Rectal smooth muscle tissue (tissue), 1 donor: Measurements from ENCODE around the gene HES6.
"Not testable (repeated sequence)": the region's sequence is repeated elsewhere in the genome, so short reads cannot be mapped to it uniquely, and the experiment has no call there.

Source experiments
- H3K27ac ChIP-seq: one replicate; pipeline ENCODE4 v1.7.0; 2013; ENCODE audit warnings: low read depth, low read length, inconsistent platforms
- H3K27me3 ChIP-seq: one replicate; pipeline ENCODE4 v1.7.0; 2013; ENCODE audit warnings: low read length; ENCODE audit not compliant: control insufficient read depth, insufficient read depth
- H3K36me3 ChIP-seq: one replicate; pipeline ENCODE4 v1.7.0; 2013; ENCODE audit warnings: low read length; ENCODE audit not compliant: control insufficient read depth, insufficient read depth
- H3K4me1 ChIP-seq: one replicate; pipeline ENCODE4 v1.7.0; 2013; ENCODE audit warnings: low read length; ENCODE audit not compliant: control insufficient read depth, insufficient read depth
- H3K4me3 ChIP-seq: one replicate; pipeline ENCODE4 v1.7.0; 2013; ENCODE audit warnings: low read length
- H3K9ac ChIP-seq: one replicate; pipeline ENCODE4 v1.7.0; 2013; ENCODE audit warnings: low read length

The HES6 gene

GRCh38 chr2:238281826-238282480, 42.1 kb upstream of the HES6 start:
- Histone ChIP-seq H3K27me3 (no peaks in the 10 kb centered on the region), H3K9ac (no peak overlapping the region), H3K27ac (no peak overlapping the region), H3K36me3 (peaks cover 5% of the 10 kb centered on the region), H3K4me3 (no peak overlapping the region), H3K4me1 (peaks cover 23% of the 10 kb centered on the region)

- no peaks in the 10 kb centered on the region for H3K27me3 ChIP-seq
- H3K9ac ChIP-seq: no peak overlapping the region
- H3K27ac ChIP-seq: no peak overlapping the region
- peaks cover 9% of the 10 kb centered on the region for H3K4me1 ChIP-seq
- no peak overlapping the region for H3K4me3 ChIP-seq
- H3K36me3 ChIP-seq: peaks cover 20% of the 10 kb centered on the region
Measured at GRCh38 chr2:238280083-238280825, 40.4 kb upstream of the HES6 start.

DNA sequence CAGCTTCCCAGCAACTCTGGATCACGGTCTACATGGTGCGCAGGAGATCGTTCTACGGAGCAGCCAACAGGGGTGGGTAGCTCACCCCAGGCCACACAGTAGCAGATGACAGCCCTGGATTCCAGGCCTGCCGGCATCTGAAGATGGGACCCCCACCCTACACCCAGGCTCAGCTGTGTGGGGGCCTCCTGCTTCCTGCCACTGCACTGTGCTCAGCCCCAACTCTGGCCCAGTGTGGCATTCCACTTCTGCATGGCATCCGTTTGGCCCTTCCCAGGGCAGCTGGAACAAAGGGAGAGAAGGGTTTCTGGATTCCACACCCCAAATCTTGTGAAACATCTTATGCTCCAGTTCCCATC, 39.5 kb upstream of the HES6 start:
- H3K36me3 ChIP-seq: peaks cover 29% of the 10 kb centered on the region
- H3K9ac ChIP-seq: no peak overlapping the region
- no peak overlapping the region for H3K27ac ChIP-seq
- no peaks in the 10 kb centered on the region for H3K27me3 ChIP-seq
- peaks cover 2% of the 10 kb centered on the region for H3K4me1 ChIP-seq
- H3K4me3 ChIP-seq: no peak overlapping the region

- no peak overlapping the region for H3K4me3 ChIP-seq
- H3K9ac ChIP-seq: no peak overlapping the region
- H3K4me1 ChIP-seq: peaks cover 2% of the 10 kb centered on the region
- H3K36me3 ChIP-seq: peaks cover 31% of the 10 kb centered on the region
- no peaks in the 10 kb centered on the region for H3K27me3 ChIP-seq
- no peak overlapping the region for H3K27ac ChIP-seq
Measured at GRCh38 chr2:238278626-238279323, 38.9 kb upstream of the HES6 start.

GRCh38 chr2:238277695-238278094, 37.9 kb upstream of the HES6 start:
- Histone ChIP-seq H3K9ac (no peak overlapping the region), H3K27ac (no peak overlapping the region), H3K36me3 (peaks cover 34% of the 10 kb centered on the region)

DNA sequence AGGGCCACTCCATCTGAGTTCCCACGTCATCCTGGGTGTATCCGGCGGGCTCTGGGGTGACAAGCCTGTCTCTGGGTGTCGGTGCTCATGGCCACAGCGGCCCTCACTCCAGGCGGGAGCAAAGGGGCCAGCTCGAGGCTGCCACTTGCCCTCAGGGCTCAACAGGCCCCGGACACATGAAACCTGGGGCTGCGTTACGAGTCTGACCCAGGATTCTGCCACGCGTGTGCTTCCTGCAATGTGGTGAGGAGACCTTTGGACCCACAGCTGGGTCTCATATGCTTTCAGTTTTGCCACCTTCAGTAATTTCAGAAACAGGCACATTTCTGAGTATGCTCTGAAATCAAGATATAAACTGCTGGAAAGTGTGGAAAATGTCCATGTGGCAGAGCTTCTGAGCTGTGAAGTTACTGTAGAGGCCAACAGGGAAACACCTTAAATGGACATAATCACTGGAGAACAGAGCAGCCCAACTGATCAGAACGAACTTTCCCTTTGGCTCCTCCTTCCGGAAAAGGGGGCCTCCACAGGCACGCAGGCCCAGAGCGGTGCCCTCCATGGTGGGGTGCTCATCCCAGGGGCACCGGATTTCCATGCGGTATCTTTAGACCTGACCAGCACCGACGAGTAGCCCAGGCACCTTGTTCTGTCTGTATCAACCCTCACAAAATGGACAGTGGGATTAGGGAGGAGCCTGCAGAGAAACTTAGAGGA, 34.5 kb upstream of the HES6 start:
- Histone ChIP-seq H3K36me3 (peaks cover 58% of the 10 kb centered on the region), H3K4me1 (no peaks in the 10 kb centered on the region), H3K9ac (no peak overlapping the region)

More at GRCh38 chr2:238277695-238278094, 37.9 kb upstream of the HES6 start:
- Histone ChIP-seq H3K27me3 (no peaks in the 10 kb centered on the region), H3K4me3 (no peak overlapping the region), H3K4me1 (no peaks in the 10 kb centered on the region)

DNA sequence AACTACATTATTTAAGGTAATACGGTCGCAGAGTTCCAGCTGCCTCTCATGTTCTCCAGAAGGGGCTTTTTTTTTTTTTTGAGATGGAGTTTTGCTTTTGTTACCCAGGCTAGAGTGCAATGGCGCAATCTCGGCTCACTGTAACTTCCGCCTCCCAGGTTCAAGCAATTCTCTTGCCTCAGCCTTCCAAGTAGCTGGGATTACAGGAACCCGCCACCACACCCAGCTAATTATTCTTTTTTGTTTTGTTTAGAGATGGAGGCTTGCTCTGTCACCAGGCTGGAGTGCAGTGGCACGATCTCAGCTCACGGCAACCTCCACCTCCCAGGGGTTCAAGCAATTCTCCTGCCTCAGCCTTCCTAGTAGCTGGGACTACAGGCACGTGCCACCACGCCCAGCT, 33.6 kb upstream of the HES6 start:
- peaks cover 62% of the 10 kb centered on the region for H3K36me3 ChIP-seq
- not testable (repeated sequence) for H3K4me3 ChIP-seq, H3K9ac ChIP-seq, H3K27ac ChIP-seq, H3K27me3 ChIP-seq, H3K4me1 ChIP-seq

More for the DNA sequence above, 34.5 kb upstream of the HES6 start:
- Histone ChIP-seq H3K4me3 (no peak overlapping the region), H3K27ac (no peak overlapping the region), H3K27me3 (no peaks in the 10 kb centered on the region)

DNA sequence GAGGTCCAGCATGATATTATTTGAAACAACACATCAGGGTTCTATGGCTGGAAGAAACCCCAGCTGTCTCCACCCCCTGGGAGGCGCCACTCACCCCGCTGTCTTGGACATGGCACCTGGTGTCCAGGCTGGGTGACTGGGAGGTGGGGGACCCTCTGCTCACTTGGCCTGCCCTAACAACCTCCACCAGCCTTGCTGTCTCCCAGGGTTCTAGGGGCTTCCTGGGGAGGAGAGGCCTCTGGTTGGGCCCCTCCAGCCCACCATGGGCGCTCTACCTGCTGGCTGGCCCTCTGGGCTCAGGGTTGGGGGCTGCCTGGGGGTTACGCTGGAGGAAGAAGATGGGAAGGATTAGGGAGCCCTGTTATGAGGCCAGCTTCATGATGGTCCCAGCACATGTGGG, 32.3 kb upstream of the HES6 start:
- peaks cover 69% of the 10 kb centered on the region for H3K36me3 ChIP-seq
- no peaks in the 10 kb centered on the region for H3K4me1 ChIP-seq
- no peak overlapping the region for H3K4me3 ChIP-seq
- H3K27me3 ChIP-seq: no peaks in the 10 kb centered on the region
- no peak overlapping the region for H3K9ac ChIP-seq
- H3K27ac ChIP-seq: no peak overlapping the region

- not testable (repeated sequence) for H3K9ac ChIP-seq, H3K4me3 ChIP-seq, H3K27ac ChIP-seq, H3K27me3 ChIP-seq, H3K4me1 ChIP-seq
- H3K36me3 ChIP-seq: peaks cover 68% of the 10 kb centered on the region
Measured at GRCh38 chr2:238271686-238272085, 31.8 kb upstream of the HES6 start.

DNA sequence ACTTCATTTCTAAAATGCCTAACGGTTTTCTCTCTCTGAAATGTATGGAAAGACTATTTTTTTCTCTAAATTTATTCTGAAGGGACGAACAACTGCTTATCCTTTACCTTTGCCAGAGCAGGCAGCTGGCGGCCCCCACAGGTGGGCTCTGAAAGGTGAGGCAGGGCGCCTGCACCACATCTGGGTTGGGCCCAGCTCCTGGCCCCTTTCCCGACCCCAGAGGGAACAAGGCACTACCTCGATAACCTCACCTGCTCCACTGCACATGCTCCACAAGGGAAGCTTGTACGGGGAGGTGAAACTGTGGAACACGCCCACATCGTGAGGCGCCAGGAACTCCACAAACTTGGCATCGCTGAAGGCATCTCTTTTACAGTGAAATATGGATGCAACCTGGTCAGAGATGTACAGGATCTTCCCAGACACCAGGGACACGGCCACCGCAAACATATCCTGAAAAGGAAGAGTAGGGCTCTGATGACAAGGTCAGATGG, 31.3 kb upstream of the HES6 start:
- Histone ChIP-seq H3K9ac (no peak overlapping the region), H3K27me3 (no peaks in the 10 kb centered on the region), H3K27ac (no peak overlapping the region), H3K4me1 (no peaks in the 10 kb centered on the region), H3K4me3 (no peak overlapping the region), H3K36me3 (peaks cover 64% of the 10 kb centered on the region)

GRCh38 chr2:238270606-238271005, 30.8 kb upstream of the HES6 start:
- peaks cover 61% of the 10 kb centered on the region for H3K36me3 ChIP-seq
- H3K4me1 ChIP-seq: no peaks in the 10 kb centered on the region
- H3K27me3 ChIP-seq: no peaks in the 10 kb centered on the region
- H3K4me3 ChIP-seq: no peak overlapping the region
- H3K9ac ChIP-seq: no peak overlapping the region
- H3K27ac ChIP-seq: no peak overlapping the region

- Histone ChIP-seq H3K27me3 (no peaks in the 10 kb centered on the region), H3K9ac (no peak overlapping the region), H3K27ac (no peak overlapping the region), H3K36me3 (peaks cover 53% of the 10 kb centered on the region), H3K4me3 (no peak overlapping the region), H3K4me1 (no peaks in the 10 kb centered on the region)
Measured at GRCh38 chr2:238269741-238270140, 29.9 kb upstream of the HES6 start.
